Fibroblast of pulmonary artery (primary cell): ENCODE data around the gene SLC25A10.

ENCODE experiments used
- DNase-seq: peaks from one replicate; pipeline ENCODE4 v3.0.0-alpha.2; 2010; ENCODE audit warnings: low read depth
- H3K4me3 ChIP-seq: replicated peaks from 2 replicates; pipeline ENCODE4 v1.5.1; 2011; ENCODE audit warnings: low read depth, mild to moderate bottlenecking, control low read depth, low read length, moderate library complexity
- TF ChIP-seq, protein P1 (sequence below): IDR thresholded peaks from 2 replicates; pipeline ENCODE4 v1.5.1; 2011; ENCODE audit warnings: mild to moderate bottlenecking, control low read depth, low read length, inconsistent platforms; ENCODE audit errors: missing control alignments

The SLC25A10 gene

DNA sequence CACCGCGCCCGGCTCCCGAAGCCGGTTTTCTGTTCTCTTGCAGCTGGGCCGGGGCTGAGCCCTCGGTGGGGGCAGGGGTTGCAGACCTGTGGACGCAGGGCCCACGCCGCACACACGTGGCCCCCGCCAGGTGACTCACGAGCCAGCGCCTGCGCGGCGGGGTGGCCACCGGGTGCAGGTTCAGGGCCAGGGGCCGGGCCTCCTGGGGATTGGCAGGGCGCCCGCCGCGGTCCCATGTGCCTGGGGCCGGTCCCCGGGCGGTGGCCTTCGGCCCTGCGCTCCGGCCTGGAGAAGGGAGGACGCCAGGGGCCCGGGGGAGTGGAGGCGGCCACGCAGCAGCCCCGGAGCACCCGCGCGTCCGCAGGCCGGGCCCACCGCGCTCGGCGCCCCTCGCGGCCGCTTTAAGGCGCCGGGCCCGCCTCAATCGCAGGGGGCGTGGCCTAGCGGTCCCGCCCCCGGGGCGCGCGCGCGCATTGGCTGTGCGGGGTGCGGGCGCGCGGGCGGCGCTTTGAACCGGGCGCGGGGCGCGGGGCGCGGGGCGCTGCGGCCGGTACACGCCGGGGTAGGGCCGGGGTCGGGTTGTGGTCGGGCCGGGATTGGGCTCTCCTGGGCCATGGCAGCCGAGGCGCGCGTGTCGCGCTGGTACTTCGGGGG is at the start of gene SLC25A10:
SLC25A10 (plus strand) TSS at position 471 of the 654 bp plus-strand sequence; CDS start at position 614, 143 bp downstream.
- peak; percentile 68 for DNase-seq
- peak within 1 kb of the TSS; percentile 58 for H3K4me3 ChIP-seq
- TF ChIP-seq, protein P1, sequence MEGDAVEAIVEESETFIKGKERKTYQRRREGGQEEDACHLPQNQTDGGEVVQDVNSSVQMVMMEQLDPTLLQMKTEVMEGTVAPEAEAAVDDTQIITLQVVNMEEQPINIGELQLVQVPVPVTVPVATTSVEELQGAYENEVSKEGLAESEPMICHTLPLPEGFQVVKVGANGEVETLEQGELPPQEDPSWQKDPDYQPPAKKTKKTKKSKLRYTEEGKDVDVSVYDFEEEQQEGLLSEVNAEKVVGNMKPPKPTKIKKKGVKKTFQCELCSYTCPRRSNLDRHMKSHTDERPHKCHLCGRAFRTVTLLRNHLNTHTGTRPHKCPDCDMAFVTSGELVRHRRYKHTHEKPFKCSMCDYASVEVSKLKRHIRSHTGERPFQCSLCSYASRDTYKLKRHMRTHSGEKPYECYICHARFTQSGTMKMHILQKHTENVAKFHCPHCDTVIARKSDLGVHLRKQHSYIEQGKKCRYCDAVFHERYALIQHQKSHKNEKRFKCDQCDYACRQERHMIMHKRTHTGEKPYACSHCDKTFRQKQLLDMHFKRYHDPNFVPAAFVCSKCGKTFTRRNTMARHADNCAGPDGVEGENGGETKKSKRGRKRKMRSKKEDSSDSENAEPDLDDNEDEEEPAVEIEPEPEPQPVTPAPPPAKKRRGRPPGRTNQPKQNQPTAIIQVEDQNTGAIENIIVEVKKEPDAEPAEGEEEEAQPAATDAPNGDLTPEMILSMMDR, result no peak

- TF ChIP-seq, protein P1, result no peak
- no peak overlapping the region for H3K4me3 ChIP-seq
- DNase-seq, result no peak
Measured at GRCh38 chr17:81664051-81664470, 48.0 kb upstream of the SLC25A10 start.

GRCh38 chr17:81665205-81666091 is 46.6 kb upstream of the SLC25A10 start:
- peak; percentile 18 for DNase-seq
- peak overlapping the region; percentile 86 for H3K4me3 ChIP-seq
- TF ChIP-seq, protein P1, result no peak

GRCh38 chr17:81666092-81666341 is 46.1 kb upstream of the SLC25A10 start:
- TF ChIP-seq, protein P1, result no peak
- H3K4me3 ChIP-seq, result peak overlapping the region; percentile 86
- peak; percentile 30 for DNase-seq

DNA sequence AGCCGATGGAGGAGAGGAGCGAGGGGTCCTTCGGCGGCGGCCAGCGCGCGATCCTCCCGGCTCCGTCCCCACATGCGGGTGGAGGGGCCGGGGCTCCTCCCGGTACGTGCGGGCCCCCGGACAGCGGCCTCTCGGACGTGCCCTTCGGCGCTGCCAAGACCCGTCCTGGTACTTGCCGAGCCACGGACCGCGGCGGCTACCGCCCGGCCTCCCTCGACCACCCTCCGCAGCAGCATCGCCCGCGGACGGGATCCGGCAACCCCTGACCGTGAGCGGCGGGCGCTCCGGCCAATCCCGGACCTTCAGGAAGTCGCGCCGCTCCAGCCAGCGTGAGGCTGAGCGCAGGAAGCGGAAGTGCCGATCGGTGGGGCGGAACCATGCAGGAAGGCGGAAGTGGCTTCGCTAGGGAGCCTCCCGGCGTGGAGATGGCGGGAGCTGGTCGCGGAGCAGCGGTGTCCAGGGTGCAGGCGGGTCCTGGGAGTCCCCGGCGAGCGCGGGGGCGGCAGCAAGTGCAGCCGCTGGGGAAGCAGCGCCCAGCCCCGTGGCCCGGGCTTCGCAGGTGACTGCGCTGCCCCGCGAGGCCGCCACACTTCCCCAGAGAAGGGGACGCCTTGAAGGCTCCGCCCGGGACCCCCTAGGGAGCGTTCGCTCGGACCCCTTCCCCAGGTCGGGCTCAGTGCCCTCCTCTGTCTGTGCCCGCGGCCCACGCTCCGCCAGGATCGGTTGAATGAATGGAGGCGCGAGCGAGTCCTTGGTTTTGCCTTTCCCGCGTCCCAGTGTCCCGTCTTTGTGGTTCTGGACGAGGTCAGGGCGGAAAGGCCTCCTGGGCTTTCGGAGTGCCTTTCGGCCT is 45.5 kb upstream of the SLC25A10 start, which contains the start of the genes CCDC137 and OXLD1:
CCDC137 (plus strand) TSS at position 396 of the 850 bp plus-strand sequence; CDS start at position 426, 30 bp downstream.
OXLD1 (minus strand) TSS at position 264 of the 850 bp plus-strand sequence; CDS start at position 236, 28 bp downstream.
- H3K4me3 ChIP-seq, result peak within 1 kb of the TSS; percentile 86
- TF ChIP-seq, protein P1, result no peak
- peak; percentile 96 for DNase-seq

DNA sequence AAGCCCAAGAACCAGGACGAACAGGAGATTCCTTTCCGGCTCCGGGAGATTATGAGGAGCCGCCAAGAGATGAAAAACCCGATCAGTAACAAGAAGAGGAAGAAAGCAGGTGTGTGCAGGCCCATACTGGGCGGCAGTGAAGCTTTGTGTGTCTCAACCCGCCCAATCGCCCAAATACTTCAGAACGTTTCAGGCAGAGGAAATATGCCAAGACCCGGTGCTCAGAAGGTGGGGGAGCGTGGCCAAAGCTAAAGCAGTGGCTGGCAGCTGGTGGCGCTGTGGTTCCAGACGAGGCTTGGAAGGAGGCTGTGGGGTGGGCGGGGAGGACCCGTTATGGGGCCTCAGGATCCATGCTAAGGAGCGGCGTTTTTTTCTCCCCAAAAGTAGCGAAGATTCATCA is 44.3 kb upstream of the SLC25A10 start:
- H3K4me3 ChIP-seq, result no peak overlapping the region
- TF ChIP-seq, protein P1, result no peak
- no peak for DNase-seq
